Embryonic facial prominence (tissue), 1 donor: ENCODE results near the gene ITPRID2.
"Not testable (repeated sequence)": the region's sequence is repeated elsewhere in the genome, so short reads cannot be mapped to it uniquely, and the experiment has no call there.

Experiments used
- DNase-seq: peaks from one replicate; pipeline ENCODE4 v3.0.0-alpha.2; 2016; ENCODE audit errors: extremely low spot score

Gene ITPRID2

DNA sequence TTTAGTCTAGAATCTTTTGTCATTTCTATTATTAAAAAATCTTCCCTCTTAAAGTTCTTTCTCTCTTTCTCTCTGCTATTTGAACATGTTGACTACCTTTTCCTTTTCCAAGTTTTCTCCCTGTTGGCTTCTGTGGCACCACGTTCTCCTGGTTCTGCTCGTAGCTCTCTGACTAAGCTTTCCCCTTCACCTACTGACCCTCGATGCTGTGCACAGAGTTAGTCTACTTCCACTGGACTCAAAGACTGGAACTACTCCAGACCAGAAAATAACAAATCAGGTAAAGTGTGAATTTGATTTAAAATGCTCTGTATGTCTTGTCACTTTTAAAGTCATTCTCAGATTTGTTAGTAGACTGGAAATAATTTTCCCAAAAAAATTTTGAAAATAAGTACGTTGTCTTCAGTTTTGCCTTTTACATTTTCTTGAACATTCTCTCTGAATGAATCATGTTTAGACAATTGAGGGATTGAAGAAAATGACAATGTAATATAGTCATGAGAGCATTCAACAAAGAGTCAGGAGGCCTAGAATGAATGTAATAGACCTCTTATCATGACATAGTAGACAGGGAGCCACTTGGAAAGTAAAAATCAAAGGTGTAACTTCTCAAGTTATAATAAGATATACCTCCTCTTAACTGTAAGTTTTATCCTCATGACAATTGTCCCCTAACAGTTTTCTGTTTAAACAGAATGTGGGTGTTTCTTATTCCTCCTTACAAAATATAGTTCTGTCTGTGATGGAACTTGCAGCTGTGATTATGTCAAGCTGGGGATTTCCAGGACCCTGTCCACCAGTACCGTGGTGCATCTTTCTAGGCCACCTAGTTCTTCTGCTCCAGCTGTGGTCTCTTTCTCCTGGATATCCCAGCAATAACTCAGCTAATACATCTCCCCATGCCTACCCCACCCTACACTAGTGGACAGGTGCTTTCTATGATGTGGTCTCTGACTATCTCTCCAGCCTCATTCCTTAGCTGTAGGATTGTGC is 25.5 kb downstream of the ITPRID2 start:
- DNase-seq: no peak

GRCh38 chr2:181918188-181918587 is 26.7 kb downstream of the ITPRID2 start:
- DNase-seq: no peak

DNA sequence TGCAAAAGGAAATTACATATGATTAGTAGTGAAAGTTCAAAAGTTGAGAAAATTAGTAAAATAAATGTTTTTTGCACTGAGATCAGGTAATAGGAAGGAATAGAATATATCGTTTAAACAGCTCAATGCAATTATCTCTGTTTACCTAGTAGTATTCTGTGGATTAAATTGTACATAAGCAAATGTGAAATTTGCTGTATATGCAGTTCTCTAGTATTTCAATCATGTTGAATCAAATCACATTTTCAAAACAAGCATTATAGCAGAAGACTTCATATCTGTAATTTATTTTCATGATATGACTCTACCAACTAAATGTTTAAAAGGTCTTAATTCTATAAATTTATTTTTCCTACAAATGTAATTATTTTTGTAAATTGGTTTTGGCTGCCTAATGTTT is 31.6 kb downstream of the ITPRID2 start:
- no peak for DNase-seq

DNA sequence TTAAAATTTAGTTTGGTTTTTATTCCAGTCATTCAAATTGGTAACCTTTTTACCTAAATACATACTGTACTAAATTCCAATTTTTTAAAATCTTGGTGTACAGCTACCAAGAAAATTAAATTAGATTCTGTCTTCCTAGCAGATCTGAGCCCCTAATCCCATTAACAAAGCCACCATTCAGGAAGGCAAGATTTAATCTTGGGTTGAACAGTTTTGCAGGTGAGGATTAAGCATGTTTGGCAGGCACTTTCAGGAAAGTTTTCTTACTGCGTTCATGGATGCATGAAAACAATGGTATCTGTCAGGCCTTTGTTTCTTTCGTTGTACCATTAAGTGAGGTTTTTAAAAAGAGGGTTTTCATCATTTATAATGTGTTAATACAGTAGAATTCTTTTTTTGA is 32.8 kb downstream of the ITPRID2 start:
- DNase-seq: no peak

DNA sequence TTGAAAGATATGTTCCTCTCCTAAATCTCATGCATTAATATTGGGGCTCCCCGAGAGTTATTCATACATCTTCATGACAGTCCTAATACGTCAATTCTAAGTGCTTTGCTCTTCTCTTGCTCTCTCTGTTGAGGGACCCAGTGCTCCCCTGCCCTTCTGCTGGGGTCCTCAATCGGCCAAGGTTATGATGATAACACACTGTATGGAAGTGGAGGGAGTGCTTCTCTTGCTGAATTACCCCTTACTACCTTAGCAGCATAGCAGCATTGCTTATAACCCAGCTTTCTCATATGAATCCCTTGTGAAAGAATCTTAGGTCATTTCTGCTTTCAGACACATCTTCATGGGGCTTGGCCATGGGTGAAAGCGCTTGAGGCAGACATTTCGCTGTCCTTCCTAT is 43.2 kb downstream of the ITPRID2 start:
- DNase-seq: no peak

GRCh38 chr2:181937473-181937872 is 45.9 kb downstream of the ITPRID2 start:
- no peak for DNase-seq

- no peak for DNase-seq
These were observed 52.0 kb downstream of the ITPRID2 start for GRCh38 chr2:181943411-181944124.

GRCh38 chr2:181944164-181944913 is 52.8 kb downstream of the ITPRID2 start:
- DNase-seq: no peak

DNA sequence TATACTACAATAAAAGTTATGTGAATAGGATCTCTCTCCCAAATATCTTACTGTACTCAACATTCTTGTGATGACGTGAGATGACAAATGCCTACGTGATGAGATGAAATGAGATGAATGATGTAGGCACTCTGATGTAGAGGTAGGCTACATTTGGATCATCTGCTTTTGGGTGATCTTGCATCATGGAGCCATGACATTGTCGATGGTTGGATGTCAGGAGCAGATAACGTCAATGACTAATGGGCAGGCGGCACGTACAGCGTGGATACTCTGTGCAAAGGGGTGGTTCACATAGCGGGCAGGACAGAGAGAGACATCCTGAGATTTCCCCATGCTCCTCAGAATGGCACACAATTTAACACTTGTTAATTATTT is 53.4 kb downstream of the ITPRID2 start:
- no peak for DNase-seq

GRCh38 chr2:181946444-181947127 is 55.1 kb downstream of the ITPRID2 start:
- no peak for DNase-seq

DNA sequence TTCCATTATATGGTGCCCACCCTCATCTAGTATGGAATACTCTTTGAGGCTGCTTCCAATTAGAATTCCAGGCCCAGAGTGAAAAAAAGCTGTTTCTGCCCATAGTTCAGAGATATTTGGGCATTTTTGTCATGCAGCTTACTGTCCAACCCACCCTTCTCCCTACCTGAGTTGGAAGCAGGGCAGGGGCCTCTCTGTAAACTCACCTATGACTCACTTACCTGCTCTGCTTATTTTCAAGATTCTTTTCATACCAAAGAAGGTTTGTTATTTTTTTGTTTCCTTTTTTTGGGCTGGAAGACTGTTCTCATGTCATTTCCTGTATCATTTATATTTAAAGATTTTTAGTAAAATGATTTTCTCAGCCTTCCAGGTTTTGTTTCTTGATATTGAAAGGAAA is 55.7 kb downstream of the ITPRID2 start:
- no peak for DNase-seq

GRCh38 chr2:181948227-181948626 is 56.7 kb downstream of the ITPRID2 start:
- DNase-seq: no peak

DNA sequence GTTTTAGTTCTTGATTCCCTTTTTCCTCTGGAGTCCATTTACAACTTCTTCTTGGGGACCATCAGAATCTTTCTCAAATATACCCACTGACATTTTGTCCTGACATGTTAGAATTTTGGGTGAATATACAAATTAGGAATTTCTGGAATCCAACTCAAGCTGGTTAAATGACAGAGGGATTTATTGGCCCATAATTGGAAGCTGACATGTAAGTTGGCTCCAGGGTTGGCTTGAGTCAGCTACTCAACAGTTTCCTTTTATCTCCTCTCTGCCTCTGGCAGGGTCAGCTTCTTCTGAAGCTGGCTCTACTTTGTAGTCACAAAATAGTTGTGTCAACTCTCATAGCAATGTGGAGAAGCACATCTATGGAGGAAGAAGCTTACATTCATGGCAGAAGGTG is 57.5 kb downstream of the ITPRID2 start:
- no peak for DNase-seq

DNA sequence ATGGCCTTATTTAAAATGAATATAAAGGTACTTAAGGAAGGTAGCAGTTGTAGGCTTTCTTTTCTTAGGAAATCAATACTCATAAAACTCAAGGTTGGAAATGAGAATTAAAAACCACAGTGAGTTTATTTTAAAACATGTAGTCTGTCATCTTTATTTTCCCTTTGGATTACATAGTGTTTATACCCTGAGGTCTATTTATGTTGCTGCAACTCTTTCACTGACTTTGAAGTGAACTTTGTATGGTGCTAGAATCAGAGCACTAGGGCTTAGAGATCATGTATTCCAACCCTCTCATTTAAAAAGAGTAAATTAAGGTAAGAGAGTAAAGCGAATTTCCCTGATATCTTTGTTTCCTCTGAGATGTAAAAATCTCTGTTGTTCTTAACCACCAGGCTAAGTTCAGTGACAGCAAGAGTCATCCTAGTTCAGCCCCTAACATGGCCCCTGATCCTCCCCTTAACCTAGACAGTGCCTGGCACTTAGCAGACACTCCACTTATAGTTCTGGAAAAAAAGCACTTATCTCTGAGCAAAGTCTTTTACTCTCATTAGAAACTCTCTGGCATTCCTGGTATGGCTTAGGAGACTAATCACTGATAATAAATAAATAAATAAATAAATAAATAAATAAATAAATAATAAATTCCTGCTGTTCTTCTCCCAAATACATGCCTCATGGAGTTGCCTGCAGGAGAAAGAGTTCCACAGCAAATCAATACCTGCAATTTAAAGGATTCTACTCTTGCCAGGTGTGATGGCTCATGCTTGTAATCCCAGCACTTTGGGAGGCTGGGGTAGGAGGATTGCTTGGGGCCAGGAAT is 61.1 kb downstream of the ITPRID2 start:
- no peak for DNase-seq

GRCh38 chr2:181953881-181954537 is 62.5 kb downstream of the ITPRID2 start:
- DNase-seq: peak; percentile 51

DNA sequence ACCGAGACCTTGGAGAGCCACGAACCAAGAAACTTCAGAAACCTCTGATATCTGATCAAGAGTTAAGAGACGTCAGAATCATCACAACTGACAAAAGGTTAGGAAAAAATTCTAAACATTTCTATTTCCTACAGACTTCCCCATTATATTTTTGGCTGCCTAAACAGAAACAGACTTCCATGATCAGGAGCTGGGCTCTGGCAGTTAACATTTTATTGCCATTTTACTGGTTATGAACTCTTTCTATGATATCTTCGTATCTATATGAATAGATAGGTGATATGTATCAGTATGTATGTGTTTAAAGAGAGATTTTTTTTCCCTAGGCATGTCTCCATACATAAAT is 63.0 kb downstream of the ITPRID2 start:
- DNase-seq: no peak

GRCh38 chr2:181955010-181955409 is 63.5 kb downstream of the ITPRID2 start:
- peak; percentile 16 for DNase-seq

- not testable (repeated sequence) for DNase-seq
These were observed 64.3 kb downstream of the ITPRID2 start for GRCh38 chr2:181955866-181956265.

DNA sequence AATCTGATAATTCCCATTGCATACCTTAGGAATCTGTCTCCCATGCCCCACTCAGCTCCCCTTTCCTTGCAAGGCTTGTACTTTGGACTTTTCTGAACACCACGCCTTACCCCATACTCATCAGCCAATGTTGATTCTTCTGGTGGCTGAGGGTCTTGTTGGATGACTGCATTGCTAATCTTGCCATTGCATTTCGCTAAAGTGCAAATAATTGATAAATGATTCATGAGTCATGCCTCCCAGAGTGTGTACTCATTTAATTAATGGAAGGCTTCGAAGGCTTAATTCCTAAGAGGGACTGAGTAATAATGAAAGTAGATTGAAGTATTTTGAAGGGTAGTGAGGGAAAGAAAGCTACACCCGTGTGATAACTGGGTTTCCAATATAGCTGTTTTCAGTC is 66.1 kb downstream of the ITPRID2 start:
- DNase-seq: no peak

- no peak for DNase-seq
These were observed 67.2 kb downstream of the ITPRID2 start for GRCh38 chr2:181958726-181959125.
